GM12878 (cell line): Measurements from ENCODE around the gene SPATA18. TPM values are rescaled to one million over a fixed set of nuclear protein-coding genes. Genes with fewer than 3 reads are reported as not detected.

Source experiments
- ATAC-seq: fragments of 200-7000 bp; cut with Tn5 transposase; 3 replicates; pipeline ENCODE4 v1.9.1; 2020; ENCODE audit warnings: mild to moderate bottlenecking, moderate library complexity
- BruUV-seq: library from RNA; stranded (reverse); fragments of 400-500 nt; replicated peaks from 2 replicates; lab custom pipeline; 2021; lab: Mats Ljungman, UMichigan
- CTCF ChIA-PET: fragments of 300-600 bp; sonication (Branson Sonifier 250); formaldehyde crosslinking; extraction: SDS; loops from one replicate; lab custom pipeline; 2021; ENCODE audit warnings: inconsistent platforms; lab: Yijun Ruan, JAX
- POLR2A ChIA-PET: fragments of 350-600 bp; formaldehyde crosslinking; extraction: SDS; loops from one replicate; lab custom pipeline; 2021; ENCODE audit warnings: inconsistent platforms; lab: Charles Lee
- RAD21 ChIA-PET: fragments of 300-600 bp; sonication (Branson Sonifier 250); formaldehyde crosslinking; loops from one replicate; lab custom pipeline; 2023; ENCODE audit warnings: antibody characterized with exemption; ENCODE audit not compliant: unreplicated experiment; lab: Charles Lee
- SMC1A ChIA-PET: fragments of 300-600 bp; sonication (Branson Sonifier 250); formaldehyde crosslinking; loops from one replicate; lab custom pipeline; 2023; ENCODE audit not compliant: unreplicated experiment, uncharacterized antibody; lab: Charles Lee
- DNase-seq: peaks from one replicate; pipeline ENCODE4 v3.0.0-alpha.2; 2011; ENCODE audit warnings: low read depth, low spot score
- FAIRE-seq: peaks from 3 replicates; lab custom pipeline; 2011; peaks lifted over from hg19 to GRCh38; lab: Jason Lieb, UNC
- H2AFZ ChIP-seq: 2 replicates; pipeline ENCODE4 v1.6.0; 2011; ENCODE audit warnings: low read depth, low read length, control low read depth; ENCODE audit not compliant: control insufficient read depth
- H3K27ac ChIP-seq: 2 replicates; pipeline ENCODE4 v1.5.1; 2011; ENCODE audit warnings: control low read depth; ENCODE audit not compliant: control insufficient read depth, insufficient read depth
- H3K27me3 ChIP-seq, 2 experiments: replicated peaks in 1 of 2; 2 replicates each; pipeline versions ENCODE4 v1.6.0 to v1.6.1; 2011; ENCODE audit warnings: low read length in 1 of 2; ENCODE audit not compliant: control insufficient read depth in 2 of 2, insufficient read depth in 2 of 2
- H3K36me3 ChIP-seq, 2 experiments: 2 replicates each; pipeline ENCODE4 v1.5.1; 2011; ENCODE audit warnings: low read length in 1 of 2; ENCODE audit not compliant: control insufficient read depth in 2 of 2, insufficient read depth in 2 of 2
- H3K4me1 ChIP-seq: 2 replicates; pipeline ENCODE4 v1.6.1; 2011; ENCODE audit warnings: mild to moderate bottlenecking, low read length, moderate library complexity, mixed read lengths; ENCODE audit not compliant: control insufficient read depth, insufficient read depth
- H3K4me2 ChIP-seq: 2 replicates; pipeline ENCODE4 v1.6.0; 2011; ENCODE audit warnings: control low read depth; ENCODE audit not compliant: control insufficient read depth, insufficient read depth
- H3K4me3 ChIP-seq: fragments of 200-600 bp; sonication (generic); 2 replicates; pipeline ENCODE4 v1.5.1; 2016
- H3K79me2 ChIP-seq: 2 replicates; pipeline ENCODE4 v1.6.0; 2011; ENCODE audit warnings: low read length; ENCODE audit not compliant: control insufficient read depth, insufficient read depth
- H3K9ac ChIP-seq: 2 replicates; pipeline ENCODE4 v1.8.0; 2011; ENCODE audit warnings: low read length, control low read depth, mixed read lengths; ENCODE audit not compliant: control insufficient read depth, insufficient read depth
- H3K9me3 ChIP-seq: replicated peaks from 3 replicates; pipeline ENCODE4 v1.5.1; 2011; ENCODE audit warnings: mild to moderate bottlenecking, low read length; ENCODE audit not compliant: control insufficient read depth, insufficient read depth
- H4K20me1 ChIP-seq: 2 replicates; pipeline ENCODE4 v1.6.0; 2011; ENCODE audit not compliant: control insufficient read depth, insufficient read depth
- CHD2 ChIP-seq: IDR thresholded peaks from 2 replicates; pipeline ENCODE4 v1.6.1; 2011; ENCODE audit warnings: low read depth, low read length, improper control_type of control experiment, borderline replicate concordance
- DPF2 ChIP-seq: fragments of 450-650 bp; IDR thresholded peaks from 2 replicates; pipeline ENCODE4 v1.6.1; 2017; ENCODE audit warnings: mild to moderate bottlenecking
- EGR1 ChIP-seq, 2 experiments: IDR thresholded peaks; 1 replicate in 1 of 2; 2 replicates in 1 of 2; pipeline ENCODE4 v1.6.1; 2011 to 2012; ENCODE audit warnings: low read depth in 2 of 2, low read length in 2 of 2, borderline replicate concordance in 1 of 2, mild to moderate bottlenecking in 1 of 2, moderate library complexity in 1 of 2
- EP300 ChIP-seq, 2 experiments: fragments of 150-350 bp in 1 of 2; IDR thresholded peaks; 2 replicates each; pipeline ENCODE4 v1.6.1; 2011 to 2012; ENCODE audit warnings: low read depth in 2 of 2, low read length in 2 of 2, borderline replicate concordance in 1 of 2, improper control_type of control experiment in 1 of 2, inconsistent platforms in 1 of 2; ENCODE audit not compliant: control insufficient read depth in 1 of 2
- GATAD2B ChIP-seq: fragments of 450-650 bp; conservative IDR thresholded peaks from 2 replicates; pipeline ENCODE4 v1.6.1; 2017; ENCODE audit warnings: low read depth, mild to moderate bottlenecking, moderate library complexity
- IKZF2 ChIP-seq, 2 experiments: fragments of 450-650 bp; IDR thresholded peaks; 2 replicates each; pipeline ENCODE4 v1.6.1; 2017; ENCODE audit warnings: mild to moderate bottlenecking in 2 of 2, moderate library complexity in 2 of 2
- PBX3 ChIP-seq: IDR thresholded peaks from 2 replicates; pipeline ENCODE4 v1.6.1; 2011; ENCODE audit warnings: mild to moderate bottlenecking, low read depth, low read length, moderate library complexity; ENCODE audit not compliant: insufficient replicate concordance
- RBBP5 ChIP-seq: fragments of 200-600 bp; sonication (generic); conservative IDR thresholded peaks from 2 replicates; pipeline ENCODE4 v1.6.1; 2016
- SMC3 ChIP-seq: IDR thresholded peaks from 2 replicates; pipeline ENCODE4 v1.6.1; 2011; ENCODE audit warnings: low read length, improper control_type of control experiment, borderline replicate concordance
- SREBF2 ChIP-seq: IDR thresholded peaks from 2 replicates; pipeline ENCODE4 v1.6.1; 2012; ENCODE audit warnings: mild to moderate bottlenecking, low read length
- WGBS: methylation state at CpG from one replicate; pipeline ENCODE4 v1.1.6; 2016; ENCODE audit warnings: low lambda C conversion rate; ENCODE audit not compliant: insufficient replicate concordance, insufficient coverage; ENCODE audit errors: missing lambda C conversion rate; 5-methylcytosine and 5-hydroxymethylcytosine counted together
- in situ Hi-C: fragments of 300-500 bp; cut with MboI; formaldehyde crosslinking; loops from 9 replicates; pipeline ENCODE4 v1.14.3; 2018; ENCODE audit warnings: mixed read lengths
- intact Hi-C: fragments of 100-400 bp; cut with micrococcal nuclease; formaldehyde crosslinking; loops from one replicate; pipeline ENCODE4 v1.14.2; 2022; ENCODE audit not compliant: unreplicated experiment
- polyA plus RNA-seq, 11 experiments: library from polyadenylated mRNA; depleted of rRNA in 4 of 11; unstranded in 6 of 11; stranded (reverse) in 5 of 11; fragments of >200 nt; fragmentation: Nextera tagmentation in 4 of 11; fragmentation: Illumina TruSeq in 1 of 11; extraction: Ambion mirVana in 4 of 11; extraction: Trizol in 1 of 11; gene quantifications; 1 replicate in 1 of 11; 2 replicates in 10 of 11; pipeline versions ENCODE4 v1.2.1 to v1.2.3, GENCODE V29; 2011 to 2016; ENCODE audit warnings: inconsistent platforms in 2 of 11, missing spikeins in 2 of 11, low read depth in 1 of 11
- total RNA-seq, 4 experiments: library from RNA; depleted of rRNA in 3 of 4; stranded (reverse); fragments of >200 nt in 3 of 4; fragmentation: Illumina TruSeq in 1 of 4; extraction: Trizol in 1 of 4; gene quantifications; 2 replicates each; pipeline versions ENCODE4 v1.2.1 to v1.2.3, GENCODE V29; 2013 to 2021

SPATA18 gene
- total and polyA plus RNA-seq, 10 of the 15 experiments (the other 5 are each of a cell fraction or from before 2014, with no cell fraction given): 0.39 to 4.5 (median 1.9) TPM

GRCh38 chr4:52058275-52058674 is 7.2 kb downstream of the SPATA18 start:
- no peak overlapping the region for H2AFZ ChIP-seq
- no peaks in the 10 kb centered on the region for H4K20me1 ChIP-seq
- DNase-seq: no peak
- RAD21 ChIA-PET: no interaction called here
- no peak for ATAC-seq
- no peak overlapping the region for H3K27ac ChIP-seq
- intact Hi-C loops (no loop called here), in situ Hi-C loops (no loop called here)
- no peaks in the 10 kb centered on the region; a peak in 1 of 4 replicates for H3K27me3 ChIP-seq
- WGBS: 38% methylated on average over 1 of the region's 1 CpG
- no peak overlapping the region for H3K4me2 ChIP-seq
- FAIRE-seq: no peak
- H3K79me2 ChIP-seq: no peaks in the 10 kb centered on the region
- H3K4me1 ChIP-seq: no peaks in the 10 kb centered on the region
- CTCF ChIA-PET: no interaction called here
- H3K9me3 ChIP-seq: no peaks in the 10 kb centered on the region
- H3K9ac ChIP-seq: no peak overlapping the region
- H3K36me3 ChIP-seq: no peaks in the 10 kb centered on the region
- POLR2A ChIA-PET: no interaction called here
- no TSS peak for BruUV-seq
- no peak for TF ChIP-seq SMC3
- TF ChIP-seq GATAD2B: no peak
- TF ChIP-seq DPF2: no peak
- no peak for TF ChIP-seq IKZF2 (IDR thresholded peaks at IDR 0.05)
- no peak for TF ChIP-seq RBBP5
- no peak for TF ChIP-seq PBX3
- TF ChIP-seq SREBF2: no peak
- SMC1A ChIA-PET: no interaction called here
- H3K4me3 ChIP-seq: no peak overlapping the region

- intact Hi-C loops: no loop called here
- H3K4me3 ChIP-seq: no peak overlapping the region
- no peaks in the 10 kb centered on the region for H3K4me1 ChIP-seq
- WGBS: 74% methylated on average over 3 of the region's 3 CpGs
- ChIA-PET CTCF (no interaction called here), RAD21 (no interaction called here), POLR2A (no interaction called here), SMC1A (no interaction called here)
- no peak overlapping the region for H3K27ac ChIP-seq
- no peaks in the 10 kb centered on the region; a peak in 1 of 4 replicates for H3K27me3 ChIP-seq
- in situ Hi-C loops: no loop called here
- H3K9ac ChIP-seq: no peak overlapping the region
- H3K79me2 ChIP-seq: no peaks in the 10 kb centered on the region
- FAIRE-seq (no peak), ATAC-seq (no peak), DNase-seq (no peak)
- BruUV-seq: no TSS peak
- TF ChIP-seq EP300 (IDR thresholded peaks at IDR 0.05; ENCODE audit: borderline replicate concordance in 1 of 2, control insufficient read depth in 1 of 2, low read depth in 2 of 2, low read length in 2 of 2): no peak
- TF ChIP-seq EGR1 (IDR thresholded peaks at IDR 0.05; ENCODE audit: borderline replicate concordance in 1 of 2, low read depth in 2 of 2, low read length in 2 of 2): no peak
- no peak for TF ChIP-seq CHD2
- H3K4me2 ChIP-seq: no peak overlapping the region
- H3K36me3 ChIP-seq: no peaks in the 10 kb centered on the region
- H2AFZ ChIP-seq: no peak overlapping the region
- no peaks in the 10 kb centered on the region for H4K20me1 ChIP-seq
- H3K9me3 ChIP-seq: no peaks in the 10 kb centered on the region
Observed at GRCh38 chr4:52059372-52059771, 8.3 kb downstream of the SPATA18 start.
